Measurements from ENCODE around the gene CRACDL.

CRACDL gene

GRCh38 chr2:98935111-98935770 lies 784 bp downstream of the CRACDL start:
- no peak overlapping the region for H3K9ac ChIP-seq (ENCODE audit: low read length)
- H3K9me2 ChIP-seq (replicated peaks; ENCODE audit: insufficient read depth, low read length), result no peaks in the 10 kb centered on the region
- H3K27ac ChIP-seq (ENCODE audit: low read depth, low read length), result no peak overlapping the region
- H3K36me3 ChIP-seq (ENCODE audit: low read length), result no peaks in the 10 kb centered on the region
- H4K20me1 ChIP-seq (ENCODE audit: low read depth, low read length), result no peaks in the 10 kb centered on the region
- H3K27me3 ChIP-seq (ENCODE audit: low read length), result no peaks in the 10 kb centered on the region
- H3F3A ChIP-seq (ENCODE audit: insufficient read depth), result no peaks in the 10 kb centered on the region
- no peak overlapping the region for H3K4me3 ChIP-seq (ENCODE audit: insufficient read depth, low read length, poor library complexity, severe bottlenecking)
- H3K9me3 ChIP-seq (ENCODE audit: insufficient read depth, low read length), result no peaks in the 10 kb centered on the region
- no peak overlapping the region for H2AFZ ChIP-seq (ENCODE audit: low read depth, low read length, severe bottlenecking)
- no peaks in the 10 kb centered on the region for H3K79me2 ChIP-seq (ENCODE audit: insufficient read depth, low read length)
- TF ChIP-seq CTCF (IDR thresholded peaks at IDR 0.05; ENCODE audit: insufficient read depth, low read length, poor library complexity, severe bottlenecking), result no peak
- TF ChIP-seq EZH2phosphoT487 (conservative IDR thresholded peaks at IDR 0.05; ENCODE audit: low read length), result no peak
- no peak overlapping the region for H3K4me2 ChIP-seq (ENCODE audit: low read depth, low read length, poor library complexity, severe bottlenecking)

GRCh38 chr2:98932778-98933343 lies 3.2 kb downstream of the CRACDL start:
- Histone ChIP-seq H3K27ac (ENCODE audit: low read depth, low read length) (no peak overlapping the region), H3K9ac (ENCODE audit: low read length) (no peak overlapping the region), H3K4me3 (ENCODE audit: insufficient read depth, low read length, poor library complexity, severe bottlenecking) (no peak overlapping the region), H3K9me2 (replicated peaks; ENCODE audit: insufficient read depth, low read length) (no peaks in the 10 kb centered on the region), H3K4me2 (ENCODE audit: low read depth, low read length, poor library complexity, severe bottlenecking) (no peak overlapping the region), H3K36me3 (ENCODE audit: low read length) (no peaks in the 10 kb centered on the region), H4K20me1 (ENCODE audit: low read depth, low read length) (no peaks in the 10 kb centered on the region), H3K27me3 (ENCODE audit: low read length) (no peaks in the 10 kb centered on the region), H2AFZ (ENCODE audit: low read depth, low read length, severe bottlenecking) (no peak overlapping the region), H3K9me3 (ENCODE audit: insufficient read depth, low read length) (no peaks in the 10 kb centered on the region), H3F3A (ENCODE audit: insufficient read depth) (no peaks in the 10 kb centered on the region), H3K79me2 (ENCODE audit: insufficient read depth, low read length) (no peaks in the 10 kb centered on the region)
- TF ChIP-seq CTCF (IDR thresholded peaks at IDR 0.05; ENCODE audit: insufficient read depth, low read length, poor library complexity, severe bottlenecking) (no peak), EZH2phosphoT487 (conservative IDR thresholded peaks at IDR 0.05; ENCODE audit: low read length) (no peak)

GRCh38 chr2:98932164-98932563 lies 3.9 kb downstream of the CRACDL start:
- Histone ChIP-seq H3K79me2 (ENCODE audit: insufficient read depth, low read length) (no peaks in the 10 kb centered on the region), H3K9me2 (replicated peaks; ENCODE audit: insufficient read depth, low read length) (no peaks in the 10 kb centered on the region), H3K36me3 (ENCODE audit: low read length) (no peaks in the 10 kb centered on the region), H3K9me3 (ENCODE audit: insufficient read depth, low read length) (no peaks in the 10 kb centered on the region), H3K27me3 (ENCODE audit: low read length) (no peaks in the 10 kb centered on the region), H3K4me2 (ENCODE audit: low read depth, low read length, poor library complexity, severe bottlenecking) (no peak overlapping the region), H3K9ac (ENCODE audit: low read length) (no peak overlapping the region), H3F3A (ENCODE audit: insufficient read depth) (no peaks in the 10 kb centered on the region), H3K4me3 (ENCODE audit: insufficient read depth, low read length, poor library complexity, severe bottlenecking) (no peak overlapping the region), H3K27ac (ENCODE audit: low read depth, low read length) (no peak overlapping the region), H2AFZ (ENCODE audit: low read depth, low read length, severe bottlenecking) (no peak overlapping the region), H4K20me1 (ENCODE audit: low read depth, low read length) (no peaks in the 10 kb centered on the region)
- TF ChIP-seq CTCF (IDR thresholded peaks at IDR 0.05; ENCODE audit: insufficient read depth, low read length, poor library complexity, severe bottlenecking) (no peak), EZH2phosphoT487 (conservative IDR thresholded peaks at IDR 0.05; ENCODE audit: low read length) (no peak)
